HCT116 (cell line): ENCODE measurements around the gene KRT1.

Experiments
- CEBPB ChIP-seq: IDR thresholded peaks from 2 replicates; pipeline ENCODE4 v1.6.1; 2012; ENCODE audit warnings: low read depth
- EZH2phosphoT487 ChIP-seq: fragments of 200-600 bp; IDR thresholded peaks from 2 replicates; pipeline ENCODE4 v1.6.1; 2018; ENCODE audit warnings: antibody characterized with exemption, borderline replicate concordance
- JUND ChIP-seq: IDR thresholded peaks from 2 replicates; pipeline ENCODE4 v1.6.1; 2012
- POLR2A ChIP-seq: IDR thresholded peaks from 2 replicates; pipeline ENCODE4 v1.7.0; 2011; ENCODE audit warnings: borderline replicate concordance; ENCODE audit not compliant: insufficient read depth, insufficient read length; ENCODE audit errors: extremely low read depth
- POLR2AphosphoS5 ChIP-seq: IDR thresholded peaks from 2 replicates; pipeline ENCODE4 v1.6.1; 2011; ENCODE audit warnings: mild to moderate bottlenecking, low read depth, low read length, moderate library complexity
- RAD21 ChIP-seq: IDR thresholded peaks from 2 replicates; pipeline ENCODE4 v1.6.1; 2012; ENCODE audit warnings: low read depth, mild to moderate bottlenecking
- SP1 ChIP-seq: IDR thresholded peaks from 2 replicates; pipeline ENCODE4 v1.6.1; 2012; ENCODE audit warnings: low read depth
- SRF ChIP-seq: IDR thresholded peaks from 2 replicates; pipeline ENCODE4 v1.6.1; 2012; ENCODE audit warnings: low read depth
- YY1 ChIP-seq: IDR thresholded peaks from 2 replicates; pipeline ENCODE4 v1.6.1; 2011; ENCODE audit warnings: low read length, low read depth, moderate library complexity, mild to moderate bottlenecking; ENCODE audit not compliant: insufficient replicate concordance; ENCODE audit errors: extremely low read depth
- TF ChIP-seq, protein P1 (sequence below), 3 experiments: fragments of 200-600 bp in 1 of 3; sonication (generic) in 1 of 3; IDR thresholded peaks in 2 of 3; conservative IDR thresholded peaks in 1 of 3; 2 replicates each; pipeline ENCODE4 v1.5.1; 2012 to 2017; ENCODE audit warnings: low read depth in 2 of 3, low read length in 2 of 3, antibody characterized with exemption in 1 of 3, borderline replicate concordance in 1 of 3, control low read depth in 1 of 3, mild to moderate bottlenecking in 1 of 3, mixed read lengths in 1 of 3, mixed run types in 1 of 3, moderate library complexity in 1 of 3; ENCODE audit not compliant: insufficient read depth in 1 of 3
- TF ChIP-seq, protein P2 (sequence below): IDR thresholded peaks from 2 replicates; pipeline ENCODE4 v1.6.1; 2012
- TF ChIP-seq, protein P3 (sequence below): IDR thresholded peaks from 2 replicates; pipeline ENCODE4 v1.6.1; 2012

DNA sequence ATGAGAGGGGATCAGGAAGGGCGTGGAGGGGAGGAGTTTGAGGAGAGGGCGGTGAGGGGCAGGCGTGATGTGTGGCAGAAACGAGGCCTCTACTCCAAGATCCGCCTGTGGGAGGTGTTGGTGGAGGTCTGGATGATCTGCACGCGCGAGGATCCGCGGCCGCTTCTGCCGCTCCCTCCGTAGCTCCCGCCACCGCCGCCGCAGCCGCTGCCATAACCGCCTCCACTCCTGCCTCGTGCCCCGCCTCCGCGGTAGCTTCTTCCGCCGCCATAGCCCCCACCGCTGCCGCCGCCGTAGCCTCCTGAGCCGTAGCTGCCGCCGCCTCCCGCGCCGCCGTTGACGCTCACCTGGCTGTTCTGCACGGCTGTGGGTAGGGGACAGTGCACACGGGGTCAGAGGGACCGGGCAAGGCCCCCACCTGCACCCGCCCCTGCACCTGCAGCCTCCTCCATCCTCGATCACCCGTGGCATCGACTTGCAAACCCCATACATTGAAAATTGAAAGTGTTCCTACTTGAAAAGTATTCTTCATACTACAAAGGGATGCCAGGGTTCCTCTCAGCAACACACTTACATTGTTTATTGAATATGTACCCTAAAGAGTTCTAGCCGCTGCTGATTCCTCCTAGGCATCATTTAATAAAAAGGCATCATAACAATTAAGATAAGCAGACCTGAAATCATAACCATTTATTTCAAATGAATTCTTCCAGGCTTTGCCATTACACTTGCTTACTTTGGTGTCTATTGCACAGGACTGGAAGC lies 11.1 kb upstream of the KRT1 start:
- TF ChIP-seq POLR2A (no peak), JUND (no peak), CEBPB (no peak), EZH2phosphoT487 (no peak), SRF (no peak), YY1 (no peak), SP1 (no peak), POLR2AphosphoS5 (no peak), RAD21 (no peak)
- TF ChIP-seq, protein P1, sequence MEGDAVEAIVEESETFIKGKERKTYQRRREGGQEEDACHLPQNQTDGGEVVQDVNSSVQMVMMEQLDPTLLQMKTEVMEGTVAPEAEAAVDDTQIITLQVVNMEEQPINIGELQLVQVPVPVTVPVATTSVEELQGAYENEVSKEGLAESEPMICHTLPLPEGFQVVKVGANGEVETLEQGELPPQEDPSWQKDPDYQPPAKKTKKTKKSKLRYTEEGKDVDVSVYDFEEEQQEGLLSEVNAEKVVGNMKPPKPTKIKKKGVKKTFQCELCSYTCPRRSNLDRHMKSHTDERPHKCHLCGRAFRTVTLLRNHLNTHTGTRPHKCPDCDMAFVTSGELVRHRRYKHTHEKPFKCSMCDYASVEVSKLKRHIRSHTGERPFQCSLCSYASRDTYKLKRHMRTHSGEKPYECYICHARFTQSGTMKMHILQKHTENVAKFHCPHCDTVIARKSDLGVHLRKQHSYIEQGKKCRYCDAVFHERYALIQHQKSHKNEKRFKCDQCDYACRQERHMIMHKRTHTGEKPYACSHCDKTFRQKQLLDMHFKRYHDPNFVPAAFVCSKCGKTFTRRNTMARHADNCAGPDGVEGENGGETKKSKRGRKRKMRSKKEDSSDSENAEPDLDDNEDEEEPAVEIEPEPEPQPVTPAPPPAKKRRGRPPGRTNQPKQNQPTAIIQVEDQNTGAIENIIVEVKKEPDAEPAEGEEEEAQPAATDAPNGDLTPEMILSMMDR (IDR thresholded peaks at IDR 0.05 in 2 of 3, conservative IDR thresholded peaks at IDR 0.05 in 1 of 3; ENCODE audit: borderline replicate concordance in 1 of 3, insufficient read depth in 1 of 3, low read depth in 2 of 3, low read length in 2 of 3): no peak
- TF ChIP-seq, protein P2, sequence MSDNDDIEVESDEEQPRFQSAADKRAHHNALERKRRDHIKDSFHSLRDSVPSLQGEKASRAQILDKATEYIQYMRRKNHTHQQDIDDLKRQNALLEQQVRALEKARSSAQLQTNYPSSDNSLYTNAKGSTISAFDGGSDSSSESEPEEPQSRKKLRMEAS: no peak
- TF ChIP-seq, protein P3, sequence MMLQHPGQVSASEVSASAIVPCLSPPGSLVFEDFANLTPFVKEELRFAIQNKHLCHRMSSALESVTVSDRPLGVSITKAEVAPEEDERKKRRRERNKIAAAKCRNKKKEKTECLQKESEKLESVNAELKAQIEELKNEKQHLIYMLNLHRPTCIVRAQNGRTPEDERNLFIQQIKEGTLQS: no peak
